Measurements from ENCODE around the gene FABP6. TPM values are rescaled to one million over a fixed set of nuclear protein-coding genes. Genes with fewer than 3 reads are reported as not detected.

Gene FABP6
- total and polyA plus RNA-seq, 9 of the 15 experiments (the other 6 are each of a cell fraction or from before 2014, with no cell fraction given), result 0.11 to 0.33 (median 0.21) TPM; not detected in 4

- TF ChIP-seq TBP (optimal IDR thresholded peaks at IDR 0.05; ENCODE audit: low read depth, low read length) (no peak), ZNF282 (CRISPR knock-in tag; IDR thresholded peaks at IDR 0.05) (no peak), KLF16 (IDR thresholded peaks at IDR 0.05) (no peak), PPARD (CRISPR knock-in tag; IDR thresholded peaks at IDR 0.05) (no peak), ZNF3 (CRISPR knock-in tag; IDR thresholded peaks at IDR 0.05) (no peak)
Observed at GRCh38 chr5:160250226-160250625, 20.9 kb downstream of the FABP6 start (continued).

GRCh38 chr5:160250826-160251225, 21.5 kb downstream of the FABP6 start:
- CTCF ChIA-PET (ENCODE audit: low intra/inter-chr PET ratio), result no interaction called here
- no TSS peak for BruUV-seq (replicated peaks)
- TF ChIP-seq SMAD1 (IDR thresholded peaks at IDR 0.05; ENCODE audit: low read depth, low read length, partially characterized antibody) (no peak), PYGO2 (tag; IDR thresholded peaks at IDR 0.05) (no peak), HLTF (IDR thresholded peaks at IDR 0.05) (no peak), NCOA4 (IDR thresholded peaks at IDR 0.05; ENCODE audit: partially characterized antibody) (no peak), ZNF407 (IDR thresholded peaks at IDR 0.05; ENCODE audit: low read depth) (no peak), CBX5 (IDR thresholded peaks at IDR 0.05; ENCODE audit: borderline replicate concordance, low read depth) (no peak), EGR1 (conservative IDR thresholded peaks at IDR 0.05) (no peak), U2AF2 (optimal IDR thresholded peaks at IDR 0.05; ENCODE audit: low read depth, low read length) (no peak), SPI1 (IDR thresholded peaks at IDR 0.05; ENCODE audit: borderline replicate concordance, low read depth, low read length) (no peak), ELF4 (CRISPR knock-in tag; IDR thresholded peaks at IDR 0.05) (no peak)

More at GRCh38 chr5:160250826-160251225, 21.5 kb downstream of the FABP6 start:
- Histone ChIP-seq H3K4me2 (ENCODE audit: insufficient read depth, low read length) (no peak overlapping the region), H3K9me3 (replicated peaks; ENCODE audit: control insufficient read depth, insufficient read depth, low read depth, low read length) (no peaks in the 10 kb centered on the region), H3K9ac (ENCODE audit: insufficient read depth in 1 of 2, low read depth in 2 of 2, low read length in 2 of 2) (no peak overlapping the region), H2AFZ (ENCODE audit: low read depth, low read length) (no peak overlapping the region), H4K20me1 (replicated peaks; ENCODE audit: control insufficient read depth, insufficient read depth, low read length) (no peaks in the 10 kb centered on the region), H3K4me3 (no peak overlapping the region), H3K27me3 (ENCODE audit: control insufficient read depth in 2 of 2, insufficient read depth in 2 of 2, low read length in 2 of 2) (peaks cover 0 to 38% of the 10 kb centered on the region in 2 experiments; a peak in 2 of 5 replicates), H3K79me2 (ENCODE audit: control insufficient read depth, insufficient read depth, low read length) (no peaks in the 10 kb centered on the region), H3K27ac (ENCODE audit: extremely low read depth, low read depth, low read length) (no peak overlapping the region), H3K4me1 (replicated peaks in 1 of 2; ENCODE audit: control insufficient read depth in 2 of 2, insufficient read depth in 2 of 2, low read length in 2 of 2) (peaks cover 5 to 8% of the 10 kb centered on the region in 2 experiments; a peak in 4 of 5 replicates), H3K36me3 (ENCODE audit: control insufficient read depth, insufficient read depth, low read length) (no peaks in the 10 kb centered on the region), H3K9me1 (ENCODE audit: control insufficient read depth, insufficient read depth, low read length) (no peaks in the 10 kb centered on the region)
- DNase-seq (ENCODE audit: extremely low read depth in 1 of 4, low spot score in 3 of 4) (no peak), ATAC-seq (no peak), FAIRE-seq (no peak)
- intact Hi-C loops (cut with micrococcal nuclease) (no loop called here), in situ Hi-C loops (cut with MboI) (no loop called here)
- POLR2A ChIA-PET, result interaction anchor here (0.8 to 3.2 kb wide), 4 partner anchors 9 to 284 kb away, joined by 3 to 11 read pairs (median 5); no protein-coding TSS in a partner anchor
- WGBS (ENCODE audit: insufficient coverage, low coverage, missing lambda C conversion rate), result 16% methylated on average over 2 of the region's 2 CpGs

Data from K562 (cell line).